ENCODE data around the gene ST3GAL3.
A peak's percentile ranks its signal among the peaks of the same experiment; 100 is the strongest.

ST3GAL3 gene

GRCh38 chr1:43850591-43851233 is 143.4 kb downstream of the ST3GAL3 start:
- Histone ChIP-seq H4K91ac (ENCODE audit: low read length) (no peak overlapping the region), H3K27ac (ENCODE audit: low read length, poor library complexity, severe bottlenecking) (no peak overlapping the region), H4K8ac (ENCODE audit: low read length) (no peak overlapping the region), H3K4me1 (ENCODE audit: control insufficient read depth, insufficient read depth, low read depth, low read length) (peaks cover 3% of the 10 kb centered on the region), H2AK5ac (ENCODE audit: low read length, severe bottlenecking) (no peak overlapping the region), H3K18ac (ENCODE audit: low read depth in 1 of 2, low read length in 2 of 2) (peak overlapping the region in 1 of 2 experiments; percentile 7), H3K23ac (ENCODE audit: low read length in 2 of 2) (no peak overlapping the region), H3K9ac (ENCODE audit: low read length) (no peak overlapping the region), H2BK15ac (ENCODE audit: low read depth, poor library complexity, severe bottlenecking) (no peak overlapping the region), H3K4me2 (ENCODE audit: low read length, poor library complexity, severe bottlenecking) (no peak overlapping the region), H2BK120ac (ENCODE audit: low read depth, low read length) (no peak overlapping the region), H3K27me3 (ENCODE audit: control insufficient read depth in 1 of 2, insufficient read depth in 1 of 2, low read length in 2 of 2) (no peaks in the 10 kb centered on the region), H3K4ac (ENCODE audit: low read depth in 1 of 2, low read length in 2 of 2) (no peak overlapping the region), H3K79me1 (replicated peaks; ENCODE audit: low read length, poor library complexity, severe bottlenecking) (peaks cover 23% of the 10 kb centered on the region), H3K14ac (ENCODE audit: low read length in 2 of 2) (no peak overlapping the region), H2BK12ac (ENCODE audit: low read length in 2 of 2) (no peak overlapping the region), H3K4me3 (ENCODE audit: insufficient read depth in 1 of 2, low read depth in 1 of 2, low read length in 2 of 2) (no peak overlapping the region), H3K36me3 (ENCODE audit: control insufficient read depth in 1 of 2, insufficient read depth in 2 of 2, low read depth in 1 of 2, low read length in 2 of 2) (peaks cover 7 to 17% of the 10 kb centered on the region in 2 experiments), H2AFZ (ENCODE audit: low read depth, low read length) (no peak overlapping the region), H2BK5ac (ENCODE audit: low read depth, low read length, poor library complexity, severe bottlenecking) (no peak overlapping the region), H3K9me3 (ENCODE audit: control insufficient read depth, low read length) (no peaks in the 10 kb centered on the region)
- DNase-seq: no peak
- WGBS: 97% methylated on average over 7 of the region's 8 CpGs

- Histone ChIP-seq H3K36me3 (ENCODE audit: control insufficient read depth in 1 of 2, insufficient read depth in 2 of 2, low read depth in 1 of 2, low read length in 2 of 2) (peaks cover 16 to 17% of the 10 kb centered on the region in 2 experiments), H3K4ac (ENCODE audit: low read depth in 1 of 2, low read length in 2 of 2) (no peak overlapping the region), H3K23ac (ENCODE audit: low read length in 2 of 2) (no peak overlapping the region), H4K8ac (ENCODE audit: low read length) (no peak overlapping the region), H2BK5ac (ENCODE audit: low read depth, low read length, poor library complexity, severe bottlenecking) (no peak overlapping the region), H3K18ac (ENCODE audit: low read depth in 1 of 2, low read length in 2 of 2) (no peak overlapping the region), H3K9ac (ENCODE audit: low read length) (no peak overlapping the region), H2BK12ac (ENCODE audit: low read length in 2 of 2) (no peak overlapping the region), H2AFZ (ENCODE audit: low read depth, low read length) (no peak overlapping the region), H3K14ac (ENCODE audit: low read length in 2 of 2) (no peak overlapping the region), H3K4me2 (ENCODE audit: low read length, poor library complexity, severe bottlenecking) (no peak overlapping the region), H4K91ac (ENCODE audit: low read length) (no peak overlapping the region), H2BK15ac (ENCODE audit: low read depth, poor library complexity, severe bottlenecking) (no peak overlapping the region), H3K4me1 (ENCODE audit: control insufficient read depth, insufficient read depth, low read depth, low read length) (peaks cover 3% of the 10 kb centered on the region), H2AK5ac (ENCODE audit: low read length, severe bottlenecking) (no peak overlapping the region), H3K9me3 (ENCODE audit: control insufficient read depth, low read length) (no peaks in the 10 kb centered on the region), H3K4me3 (ENCODE audit: insufficient read depth in 1 of 2, low read depth in 1 of 2, low read length in 2 of 2) (no peak overlapping the region), H2BK120ac (ENCODE audit: low read depth, low read length) (no peak overlapping the region), H3K27ac (ENCODE audit: low read length, poor library complexity, severe bottlenecking) (no peak overlapping the region), H3K27me3 (ENCODE audit: control insufficient read depth in 1 of 2, insufficient read depth in 1 of 2, low read length in 2 of 2) (no peaks in the 10 kb centered on the region), H3K79me1 (replicated peaks; ENCODE audit: low read length, poor library complexity, severe bottlenecking) (peaks cover 23% of the 10 kb centered on the region)
- WGBS: 92% methylated on average over 16 of the region's 17 CpGs
- no peak for DNase-seq
These were observed 144.4 kb downstream of the ST3GAL3 start for GRCh38 chr1:43851561-43852338.

- Histone ChIP-seq H3K4me2 (ENCODE audit: low read length, poor library complexity, severe bottlenecking) (no peak overlapping the region), H2BK12ac (ENCODE audit: low read length in 2 of 2) (no peak overlapping the region), H3K27me3 (ENCODE audit: control insufficient read depth in 1 of 2, insufficient read depth in 1 of 2, low read length in 2 of 2) (no peaks in the 10 kb centered on the region), H3K4me1 (ENCODE audit: control insufficient read depth, insufficient read depth, low read depth, low read length) (peaks cover 7% of the 10 kb centered on the region), H4K91ac (ENCODE audit: low read length) (peak overlapping the region; percentile 21), H3K4ac (ENCODE audit: low read depth in 1 of 2, low read length in 2 of 2) (no peak overlapping the region), H3K4me3 (ENCODE audit: insufficient read depth in 1 of 2, low read depth in 1 of 2, low read length in 2 of 2) (no peak overlapping the region), H2BK120ac (ENCODE audit: low read depth, low read length) (no peak overlapping the region), H2BK15ac (ENCODE audit: low read depth, poor library complexity, severe bottlenecking) (no peak overlapping the region), H2AFZ (ENCODE audit: low read depth, low read length) (no peak overlapping the region), H3K18ac (ENCODE audit: low read depth in 1 of 2, low read length in 2 of 2) (peak overlapping the region in 1 of 2 experiments; percentile 22), H3K9me3 (ENCODE audit: control insufficient read depth, low read length) (no peaks in the 10 kb centered on the region), H3K79me1 (replicated peaks; ENCODE audit: low read length, poor library complexity, severe bottlenecking) (peaks cover 26% of the 10 kb centered on the region), H4K8ac (ENCODE audit: low read length) (no peak overlapping the region), H3K27ac (ENCODE audit: low read length, poor library complexity, severe bottlenecking) (no peak overlapping the region), H3K14ac (ENCODE audit: low read length in 2 of 2) (no peak overlapping the region), H2BK5ac (ENCODE audit: low read depth, low read length, poor library complexity, severe bottlenecking) (no peak overlapping the region), H3K36me3 (ENCODE audit: control insufficient read depth in 1 of 2, insufficient read depth in 2 of 2, low read depth in 1 of 2, low read length in 2 of 2) (peaks cover 16 to 17% of the 10 kb centered on the region in 2 experiments), H3K23ac (ENCODE audit: low read length in 2 of 2) (no peak overlapping the region), H2AK5ac (ENCODE audit: low read length, severe bottlenecking) (no peak overlapping the region), H3K9ac (ENCODE audit: low read length) (no peak overlapping the region)
- DNase-seq: peak; percentile 35
- WGBS: 74% methylated on average over 5 of the region's 7 CpGs
These were observed 146.0 kb downstream of the ST3GAL3 start for GRCh38 chr1:43853161-43853921.

GRCh38 chr1:43854473-43854872 is 147.1 kb downstream of the ST3GAL3 start:
- DNase-seq: no peak
- H3K79me1 ChIP-seq (replicated peaks; ENCODE audit: low read length, poor library complexity, severe bottlenecking): peaks cover 25% of the 10 kb centered on the region
- no peak overlapping the region for H2BK5ac ChIP-seq (ENCODE audit: low read depth, low read length, poor library complexity, severe bottlenecking)
- no peak overlapping the region for H2AFZ ChIP-seq (ENCODE audit: low read depth, low read length)
- WGBS: 96% methylated on average over 4 of the region's 4 CpGs
- H3K27ac ChIP-seq (ENCODE audit: low read length, poor library complexity, severe bottlenecking): no peak overlapping the region
- H2BK12ac ChIP-seq (ENCODE audit: low read length in 2 of 2): no peak overlapping the region
- no peak overlapping the region for H4K8ac ChIP-seq (ENCODE audit: low read length)
- H3K4me2 ChIP-seq (ENCODE audit: low read length, poor library complexity, severe bottlenecking): no peak overlapping the region
- no peaks in the 10 kb centered on the region for H3K27me3 ChIP-seq (ENCODE audit: control insufficient read depth in 1 of 2, insufficient read depth in 1 of 2, low read length in 2 of 2)
- no peaks in the 10 kb centered on the region for H3K9me3 ChIP-seq (ENCODE audit: control insufficient read depth, low read length)
- no peak overlapping the region for H3K14ac ChIP-seq (ENCODE audit: low read length in 2 of 2)
- H3K4me1 ChIP-seq (ENCODE audit: control insufficient read depth, insufficient read depth, low read depth, low read length): peaks cover 13% of the 10 kb centered on the region
- no peak overlapping the region for H3K23ac ChIP-seq (ENCODE audit: low read length in 2 of 2)
- no peak overlapping the region for H4K91ac ChIP-seq (ENCODE audit: low read length)
- no peak overlapping the region for H2AK5ac ChIP-seq (ENCODE audit: low read length, severe bottlenecking)
- H2BK120ac ChIP-seq (ENCODE audit: low read depth, low read length): no peak overlapping the region
- peaks cover 17 to 21% of the 10 kb centered on the region in 2 experiments for H3K36me3 ChIP-seq (ENCODE audit: control insufficient read depth in 1 of 2, insufficient read depth in 2 of 2, low read depth in 1 of 2, low read length in 2 of 2)
- H3K9ac ChIP-seq (ENCODE audit: low read length): no peak overlapping the region
- no peak overlapping the region for H3K4ac ChIP-seq (ENCODE audit: low read depth in 1 of 2, low read length in 2 of 2)
- H3K18ac ChIP-seq (ENCODE audit: low read depth in 1 of 2, low read length in 2 of 2): no peak overlapping the region
- H2BK15ac ChIP-seq (ENCODE audit: low read depth, poor library complexity, severe bottlenecking): no peak overlapping the region
- H3K4me3 ChIP-seq (ENCODE audit: insufficient read depth in 1 of 2, low read depth in 1 of 2, low read length in 2 of 2): no peak overlapping the region

Data from mesenchymal stem cell (in vitro differentiated cells and primary cell).